Neuronal stem cell (in vitro differentiated cells): ENCODE results near the gene LASP1.
A peak's percentile ranks its signal among the peaks of the same experiment; 100 is the strongest.
"Not testable (repeated sequence)": the region's sequence is repeated elsewhere in the genome, so short reads cannot be mapped to it uniquely, and the experiment has no call there.

Experiments
- DNase-seq: peaks from one replicate; pipeline ENCODE4 v3.0.0-alpha.2; 2013; ENCODE audit warnings: low spot score
- H2AFZ ChIP-seq: one replicate; pipeline ENCODE4 v1.6.1; 2013; ENCODE audit warnings: mild to moderate bottlenecking, low read length, inconsistent platforms
- H2AK5ac ChIP-seq: 2 replicates; pipeline ENCODE4 v1.6.1; 2013; ENCODE audit warnings: low read depth, mild to moderate bottlenecking, inconsistent platforms, low read length, moderate library complexity, mixed read lengths
- H2BK120ac ChIP-seq: 2 replicates; pipeline ENCODE4 v1.6.1; 2013; ENCODE audit warnings: low read depth, mild to moderate bottlenecking, inconsistent platforms, low read length, moderate library complexity, mixed read lengths
- H2BK12ac ChIP-seq: one replicate; pipeline ENCODE4 v1.6.1; 2013; ENCODE audit warnings: low read length, inconsistent platforms
- H2BK15ac ChIP-seq: 2 replicates; pipeline ENCODE4 v1.6.1; 2013; ENCODE audit warnings: mild to moderate bottlenecking, low read length, inconsistent platforms, mixed read lengths
- H2BK5ac ChIP-seq: one replicate; pipeline ENCODE4 v1.6.1; 2013; ENCODE audit warnings: inconsistent platforms, mild to moderate bottlenecking, low read length, moderate library complexity
- H3K14ac ChIP-seq: one replicate; pipeline ENCODE4 v1.6.1; 2013; ENCODE audit warnings: low read length, inconsistent platforms
- H3K18ac ChIP-seq: 2 replicates; pipeline ENCODE4 v1.6.1; 2013; ENCODE audit warnings: low read length, inconsistent platforms
- H3K23ac ChIP-seq: 2 replicates; pipeline ENCODE4 v1.6.1; 2013; ENCODE audit warnings: low read depth, mild to moderate bottlenecking, mixed read lengths, low read length, inconsistent platforms; ENCODE audit not compliant: poor library complexity
- H3K27ac ChIP-seq: replicated peaks from 3 replicates; pipeline ENCODE4 v1.5.1; 2013; ENCODE audit warnings: low read length, inconsistent platforms
- H3K27me3 ChIP-seq, 3 experiments: 2 replicates each; pipeline ENCODE4 v1.6.1; 2013; ENCODE audit warnings: low read length in 3 of 3, mild to moderate bottlenecking in 2 of 3, inconsistent platforms in 1 of 3, low read depth in 1 of 3, mixed read lengths in 1 of 3, moderate library complexity in 1 of 3; ENCODE audit not compliant: control insufficient read depth in 3 of 3, insufficient read depth in 3 of 3
- H3K36me3 ChIP-seq, 2 donors: replicated peaks in 1 of 2; 2 replicates each; pipeline ENCODE4 v1.6.1; 2013; ENCODE audit warnings: low read length in 2 of 2; ENCODE audit not compliant: control insufficient read depth in 2 of 2, insufficient read depth in 2 of 2
- H3K4ac ChIP-seq: 2 replicates; pipeline ENCODE4 v1.6.1; 2013; ENCODE audit warnings: inconsistent platforms, mild to moderate bottlenecking, low read length, moderate library complexity
- H3K4me1 ChIP-seq, 2 donors: 1 replicate in 1 of 2; 2 replicates in 1 of 2; pipeline ENCODE4 v1.6.1; 2013; ENCODE audit warnings: low read length in 2 of 2, low read depth in 1 of 2; ENCODE audit not compliant: control insufficient read depth in 2 of 2, insufficient read depth in 1 of 2
- H3K4me2 ChIP-seq: one replicate; pipeline ENCODE4 v1.6.1; 2013; ENCODE audit warnings: mild to moderate bottlenecking, low read length, inconsistent platforms; ENCODE audit not compliant: insufficient read depth, poor library complexity, severe bottlenecking
- H3K4me3 ChIP-seq, 2 donors: 2 replicates each; pipeline ENCODE4 v1.5.1; 2013; ENCODE audit warnings: low read length in 2 of 2, mild to moderate bottlenecking in 2 of 2, inconsistent platforms in 1 of 2, moderate library complexity in 1 of 2
- H3K79me1 ChIP-seq: one replicate; pipeline ENCODE4 v1.6.1; 2013; ENCODE audit warnings: low read depth, mild to moderate bottlenecking, inconsistent platforms, low read length, moderate library complexity
- H3K9ac ChIP-seq: one replicate; pipeline ENCODE4 v1.6.1; 2013; ENCODE audit warnings: mild to moderate bottlenecking, low read depth, low read length, inconsistent platforms; ENCODE audit not compliant: poor library complexity
- H3K9me3 ChIP-seq, 2 donors: replicated peaks in 1 of 2; 2 replicates each; pipeline versions ENCODE3 to v1.6.1; 2013; ENCODE audit warnings: low read length in 2 of 2, mild to moderate bottlenecking in 2 of 2, inconsistent platforms in 1 of 2, low read depth in 1 of 2, mixed read lengths in 1 of 2, moderate library complexity in 1 of 2; ENCODE audit not compliant: control insufficient read depth in 2 of 2, insufficient read depth in 1 of 2
- H4K8ac ChIP-seq: one replicate; pipeline ENCODE4 v1.6.1; 2013; ENCODE audit warnings: low read depth, mild to moderate bottlenecking, inconsistent platforms, low read length, moderate library complexity
- H4K91ac ChIP-seq: one replicate; pipeline ENCODE4 v1.6.1; 2013; ENCODE audit warnings: low read length, low read depth, mild to moderate bottlenecking, inconsistent platforms; ENCODE audit not compliant: poor library complexity
- WGBS, 2 donors: extraction: QIAGEN DNeasy Blood & Tissue Kit; methylation state at CpG; one replicate each; pipeline ENCODE4 v1.1.7; 2013; ENCODE audit warnings: missing lambda C conversion rate in 2 of 2, mixed read lengths in 1 of 2; ENCODE audit not compliant: insufficient read length in 2 of 2, insufficient replicate concordance in 1 of 2; ENCODE audit errors: extremely low coverage in 2 of 2; 5-methylcytosine and 5-hydroxymethylcytosine counted together

LASP1 gene

DNA sequence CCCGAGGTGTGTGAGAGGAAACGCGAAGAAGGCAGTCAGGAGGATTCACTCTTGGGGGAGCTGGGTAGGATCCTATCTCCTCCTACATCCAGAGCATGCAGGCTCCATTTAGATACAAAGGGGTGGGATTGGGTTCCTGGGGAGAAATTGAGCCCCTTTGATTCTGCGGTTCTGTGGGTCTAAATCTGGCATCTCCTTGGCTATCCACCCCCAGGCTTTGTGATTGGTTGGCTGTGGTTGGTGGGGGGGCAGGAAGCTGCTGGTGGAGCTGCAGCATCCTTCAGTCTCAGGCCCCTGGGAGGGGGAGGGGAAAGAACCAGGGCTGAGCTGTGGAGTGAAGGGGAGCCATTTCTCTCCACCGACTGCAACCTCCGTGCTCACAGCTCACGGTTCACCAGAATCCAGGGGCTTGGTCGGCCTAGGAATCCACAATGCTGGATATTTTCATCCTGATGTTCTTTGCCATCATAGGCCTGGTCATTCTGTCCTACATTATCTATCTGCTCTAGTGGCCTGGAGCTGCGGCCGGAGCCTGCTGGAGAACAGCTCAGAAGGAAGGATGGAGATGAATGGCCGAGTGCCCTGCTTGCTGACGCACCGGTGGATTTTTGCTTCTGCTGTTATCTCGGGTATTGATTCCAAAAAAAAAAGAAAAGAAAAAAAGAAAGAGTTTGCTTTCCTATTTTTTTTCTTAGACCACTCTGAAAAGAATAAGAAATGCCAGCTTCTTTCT, 55.6 kb downstream of the LASP1 start, which contains the start of gene LASP1NB:
LASP1NB (plus strand) TSS at position 352 of the 733 bp plus-strand sequence.
- H3K4me1 ChIP-seq = peaks cover 11 to 19% of the 10 kb centered on the region in 2 donors
- no peak within 1 kb of the TSS for H4K8ac ChIP-seq
- no CpG with 5 or more reads among the region's 14 CpGs for WGBS, 2 donors
- peak within 1 kb of the TSS; percentile 88 for H2AFZ ChIP-seq
- H3K4me3 ChIP-seq = peak within 1 kb of the TSS; percentile 31 to 56
- peaks cover 0 to 2% of the 10 kb centered on the region in 2 donors for H3K36me3 ChIP-seq
- no peaks in the 10 kb centered on the region for H3K9me3 ChIP-seq
- no peak within 1 kb of the TSS for H2AK5ac ChIP-seq
- H2BK5ac ChIP-seq = no peak within 1 kb of the TSS
- DNase-seq = no peak
- no peak within 1 kb of the TSS for H3K4ac ChIP-seq
- no peaks in the 10 kb centered on the region for H3K27me3 ChIP-seq
- H2BK15ac ChIP-seq = no peak within 1 kb of the TSS
- H3K14ac ChIP-seq = no peak within 1 kb of the TSS
- H3K9ac ChIP-seq = peak within 1 kb of the TSS; percentile 71
- peak within 1 kb of the TSS; percentile 43 for H3K4me2 ChIP-seq
- H3K23ac ChIP-seq = no peak within 1 kb of the TSS
- H3K79me1 ChIP-seq = no peaks in the 10 kb centered on the region
- no peak within 1 kb of the TSS for H2BK120ac ChIP-seq
- no peak within 1 kb of the TSS for H4K91ac ChIP-seq
- H2BK12ac ChIP-seq = no peak within 1 kb of the TSS
- H3K18ac ChIP-seq = peak within 1 kb of the TSS; percentile 78
- H3K27ac ChIP-seq = peak within 1 kb of the TSS; percentile 11

DNA sequence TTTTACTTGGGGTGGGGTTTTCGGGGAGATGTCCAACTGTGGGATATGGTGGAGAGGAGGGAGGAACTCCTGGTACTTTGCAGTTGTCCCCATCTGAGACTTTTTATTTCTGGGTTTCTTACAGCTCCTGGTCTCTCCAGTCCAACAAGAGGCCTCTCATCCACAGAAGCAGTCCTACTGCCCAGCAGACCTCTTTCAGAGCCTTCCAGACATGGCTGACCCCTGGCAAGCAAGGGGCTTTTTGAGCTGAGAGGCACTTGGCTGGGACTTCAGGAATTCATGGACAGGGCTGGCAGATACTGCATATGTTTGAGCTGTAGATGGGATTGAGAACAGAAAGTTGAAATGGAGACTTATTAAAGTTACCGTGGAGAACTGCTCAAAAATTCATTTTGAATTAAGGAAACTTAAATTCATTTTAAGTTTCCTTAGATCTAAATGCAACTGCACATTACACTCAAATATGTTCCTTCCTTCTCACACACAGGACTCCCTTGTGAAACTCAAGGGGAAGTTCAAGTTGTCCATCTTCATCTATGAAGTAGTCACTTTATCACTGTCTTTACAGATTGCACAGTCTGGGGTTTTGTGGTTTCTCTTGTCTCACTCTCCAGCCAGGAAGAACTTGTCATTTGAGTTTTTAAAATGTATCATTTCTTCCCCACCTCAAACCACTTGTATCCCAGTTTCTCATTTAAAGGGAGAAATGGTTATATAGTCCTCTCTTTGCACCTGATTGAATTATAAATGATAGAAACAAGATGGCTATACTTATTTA, 56.6 kb downstream of the LASP1 start:
- Histone ChIP-seq H3K4ac (no peak overlapping the region), H3K27me3 (no peaks in the 10 kb centered on the region), H2AFZ (no peak overlapping the region), H3K9me3 (no peaks in the 10 kb centered on the region), H2BK15ac (no peak overlapping the region), H2BK12ac (no peak overlapping the region), H2BK5ac (no peak overlapping the region), H3K9ac (no peak overlapping the region), H3K4me3 (peak overlapping the region in 1 of 2 donors; percentile 56), H3K23ac (no peak overlapping the region), H4K91ac (no peak overlapping the region), H3K14ac (no peak overlapping the region), H3K4me2 (no peak overlapping the region), H3K79me1 (no peaks in the 10 kb centered on the region), H2BK120ac (no peak overlapping the region), H3K18ac (no peak overlapping the region), H3K27ac (no peak overlapping the region), H3K36me3 (no peaks in the 10 kb centered on the region), H2AK5ac (no peak overlapping the region), H4K8ac (no peak overlapping the region), H3K4me1 (peaks cover 11 to 19% of the 10 kb centered on the region in 2 donors)
- DNase-seq = no peak
- WGBS, 2 donors = no CpG with 5 or more reads among the region's 2 CpGs

- not testable (repeated sequence) for H2BK12ac ChIP-seq, H4K8ac ChIP-seq, H3K23ac ChIP-seq, H3K18ac ChIP-seq, H3K9me3 ChIP-seq, H3K14ac ChIP-seq, H3K27me3 ChIP-seq, H3K9ac ChIP-seq, H3K4me1 ChIP-seq, DNase-seq, H2AK5ac ChIP-seq, H3K27ac ChIP-seq, H3K4me2 ChIP-seq, H2AFZ ChIP-seq, H4K91ac ChIP-seq, H2BK5ac ChIP-seq, H3K4ac ChIP-seq, H2BK15ac ChIP-seq, H3K4me3 ChIP-seq, H3K79me1 ChIP-seq, H3K36me3 ChIP-seq, H2BK120ac ChIP-seq
- WGBS, 2 donors = no CpG with 5 or more reads among the region's 36 CpGs
Measured at GRCh38 chr17:38930782-38931181, 60.9 kb downstream of the LASP1 start.

DNA sequence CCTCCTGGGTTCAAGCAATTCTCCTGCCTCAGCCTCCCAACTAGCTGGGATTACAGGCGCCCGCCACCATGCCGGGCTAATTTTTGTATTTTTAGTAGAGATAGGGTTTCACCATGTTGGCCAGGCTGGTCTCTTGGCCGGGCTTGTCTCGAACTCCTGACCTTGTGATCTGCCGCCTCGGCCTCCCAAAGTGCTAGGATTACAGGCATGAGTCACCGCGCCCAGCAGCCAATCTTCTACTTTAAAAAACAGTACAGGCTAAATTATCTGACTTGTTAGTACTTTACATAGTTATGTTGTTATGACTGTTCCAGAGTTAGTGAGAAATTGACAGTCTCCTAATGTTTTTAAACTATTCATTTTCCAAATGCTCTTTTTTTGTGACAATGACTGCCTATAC, 64.1 kb downstream of the LASP1 start:
- not testable (repeated sequence) for H3K27me3 ChIP-seq, H3K18ac ChIP-seq, DNase-seq, H4K8ac ChIP-seq, H3K27ac ChIP-seq, H4K91ac ChIP-seq, H2BK12ac ChIP-seq, H2AFZ ChIP-seq, H3K23ac ChIP-seq, H3K14ac ChIP-seq, H3K9ac ChIP-seq, H2AK5ac ChIP-seq, H3K36me3 ChIP-seq, H3K79me1 ChIP-seq, H3K4me3 ChIP-seq, H2BK5ac ChIP-seq, H2BK15ac ChIP-seq, H3K4me1 ChIP-seq, H3K4me2 ChIP-seq, H3K9me3 ChIP-seq, H2BK120ac ChIP-seq, H3K4ac ChIP-seq
- WGBS, 2 donors = no CpG with 5 or more reads among the region's 9 CpGs
